ENCODE measurements around the gene STAM2. TPM values are rescaled to one million over a fixed set of nuclear protein-coding genes. Genes with fewer than 3 reads are reported as not detected.

The STAM2 gene
- total RNA-seq, 2 donors from 2014 or later = 14.4 to 24.3 TPM

Other genes starting within 250 kb of the STAM2 start
- under 1 TPM; 0.40 to 0.64 TPM for gene CACNB4, start 76.7 kb downstream of the STAM2 start, total RNA-seq
- gene FMNL2, start 159.4 kb upstream of the STAM2 start, total RNA-seq = under 1 TPM; 0.48 to 0.70 TPM